GM19035 (cell line): ENCODE data around the gene ATXN7L1.
A peak's percentile ranks its signal among the peaks of the same experiment; 100 is the strongest.
"Not testable (repeated sequence)": the region's sequence is repeated elsewhere in the genome, so short reads cannot be mapped to it uniquely, and the experiment has no call there.

Experiments
- ATAC-seq: cut with Tn5 transposase; IDR thresholded peaks from one replicate; pipeline ENCODE4 v1.9.1; 2021; ENCODE audit not compliant: unreplicated experiment

The ATXN7L1 gene

GRCh38 chr7:105890290-105890997 is 14.0 kb upstream of the ATXN7L1 start:
- no peak for ATAC-seq

GRCh38 chr7:105887569-105888189 is 11.3 kb upstream of the ATXN7L1 start:
- ATAC-seq: no peak

GRCh38 chr7:105886776-105887175 is 10.4 kb upstream of the ATXN7L1 start:
- ATAC-seq: no peak

GRCh38 chr7:105885387-105886111 is 9.2 kb upstream of the ATXN7L1 start:
- ATAC-seq: no peak

GRCh38 chr7:105883179-105883578 is 6.8 kb upstream of the ATXN7L1 start:
- ATAC-seq: not testable (repeated sequence)

- no peak for ATAC-seq
These were observed 5.0 kb upstream of the ATXN7L1 start for GRCh38 chr7:105881439-105881838.

GRCh38 chr7:105880571-105881330 is 4.4 kb upstream of the ATXN7L1 start:
- ATAC-seq: no peak

GRCh38 chr7:105879782-105880181 is 3.4 kb upstream of the ATXN7L1 start:
- ATAC-seq: no peak

- no peak for ATAC-seq
These were observed 2.6 kb upstream of the ATXN7L1 start for GRCh38 chr7:105878746-105879605.

- ATAC-seq: no peak
These were observed 1.3 kb upstream of the ATXN7L1 start for GRCh38 chr7:105877736-105878135.

GRCh38 chr7:105876964-105877601 is 684 bp upstream of the ATXN7L1 start:
- ATAC-seq: peak; percentile 12

GRCh38 chr7:105875505-105875904 is 894 bp downstream of the ATXN7L1 start:
- no peak for ATAC-seq

GRCh38 chr7:105874055-105874454 is 2.3 kb downstream of the ATXN7L1 start:
- ATAC-seq: no peak

GRCh38 chr7:105872491-105872890 is 3.9 kb downstream of the ATXN7L1 start:
- ATAC-seq: no peak

- no peak for ATAC-seq
These were observed 5.3 kb downstream of the ATXN7L1 start for GRCh38 chr7:105871142-105871541.

- no peak for ATAC-seq
These were observed 10.1 kb downstream of the ATXN7L1 start for GRCh38 chr7:105866102-105866801.

- no peak for ATAC-seq
These were observed 12.5 kb downstream of the ATXN7L1 start for GRCh38 chr7:105863876-105864275.

GRCh38 chr7:105862770-105863169 is 13.6 kb downstream of the ATXN7L1 start:
- no peak for ATAC-seq

- ATAC-seq: no peak
These were observed 14.1 kb downstream of the ATXN7L1 start for GRCh38 chr7:105862276-105862675.
